A673 (cell line): Measurements from ENCODE around the gene IL1RL1. TPM values are rescaled to one million over a fixed set of nuclear protein-coding genes. Genes with fewer than 3 reads are reported as not detected.

ENCODE experiments used
- BruUV-seq: library from RNA; stranded (reverse); fragments of 400-500 nt; replicated peaks from 2 replicates; lab custom pipeline; 2021; lab: Mats Ljungman, UMichigan
- CTCF ChIA-PET: fragments of 300-600 bp; sonication (Branson Sonifier 250); formaldehyde crosslinking; loops from one replicate; lab custom pipeline; 2022; ENCODE audit warnings: antibody characterized with exemption; lab: Charles Lee
- POLR2A ChIA-PET: fragments of 300-600 bp; sonication (Branson Sonifier 250); formaldehyde crosslinking; loops from one replicate; lab custom pipeline; 2022; ENCODE audit warnings: antibody characterized with exemption; ENCODE audit not compliant: low non-redundant PET; lab: Charles Lee
- DNase-seq: peaks from one replicate; pipeline ENCODE4 v3.0.0-alpha.2; 2015; ENCODE audit warnings: low spot score
- H3K27ac ChIP-seq: fragments of 200-600 bp; sonication (generic); 2 replicates; pipeline ENCODE4 v1.5.1; 2016; ENCODE audit warnings: mixed run types, low read depth, mild to moderate bottlenecking, mixed read lengths, antibody characterized with exemption, low read length; ENCODE audit not compliant: poor library complexity, severe bottlenecking
- H3K27me3 ChIP-seq: fragments of 200-600 bp; sonication (generic); replicated peaks from 2 replicates; pipeline ENCODE4 v1.6.1; 2017; ENCODE audit warnings: mixed run types, low read depth, mild to moderate bottlenecking, mixed read lengths, antibody characterized with exemption, low read length; ENCODE audit not compliant: insufficient read depth, poor library complexity
- H3K36me3 ChIP-seq: fragments of 200-600 bp; sonication (generic); 2 replicates; pipeline ENCODE4 v1.6.1; 2016; ENCODE audit warnings: mixed run types, mild to moderate bottlenecking, mixed read lengths, antibody characterized with exemption, low read length; ENCODE audit not compliant: insufficient read depth, poor library complexity, severe bottlenecking
- H3K4me1 ChIP-seq: fragments of 200-600 bp; sonication (generic); 2 replicates; pipeline ENCODE4 v1.6.1; 2017; ENCODE audit warnings: mixed run types, mild to moderate bottlenecking, mixed read lengths, antibody characterized with exemption, low read length; ENCODE audit not compliant: insufficient read depth, poor library complexity, severe bottlenecking
- H3K4me3 ChIP-seq: fragments of 200-600 bp; sonication (generic); 2 replicates; pipeline ENCODE4 v1.5.1; 2016; ENCODE audit warnings: low read depth, mixed run types, mild to moderate bottlenecking, mixed read lengths, low read length; ENCODE audit not compliant: poor library complexity, severe bottlenecking
- H3K9me3 ChIP-seq: fragments of 200-600 bp; sonication (generic); 2 replicates; pipeline ENCODE4 v1.6.1; 2016; ENCODE audit warnings: mixed run types, low read depth, mild to moderate bottlenecking, mixed read lengths, antibody characterized with exemption, low read length; ENCODE audit not compliant: poor library complexity, severe bottlenecking
- CTCF ChIP-seq: fragments of 300-800, 200-600 bp; sonication (generic); conservative IDR thresholded peaks from 2 replicates; pipeline ENCODE4 v1.5.1; 2017; ENCODE audit warnings: low read depth, mild to moderate bottlenecking, antibody characterized with exemption, low read length, moderate library complexity, mixed read lengths
- EZH2 ChIP-seq: fragments of 200-600 bp; sonication (generic); IDR thresholded peaks from 2 replicates; pipeline ENCODE4 v1.6.1; 2017; ENCODE audit warnings: borderline replicate concordance, low read depth, mild to moderate bottlenecking, mixed read lengths, antibody characterized with exemption, low read length; ENCODE audit not compliant: poor library complexity, severe bottlenecking
- intact Hi-C: fragments of 100-400 bp; cut with micrococcal nuclease; formaldehyde crosslinking; loops from one replicate; pipeline ENCODE4 v1.10.0; 2022; ENCODE audit not compliant: unreplicated experiment
- total RNA-seq: library from RNA; stranded (reverse); gene quantifications from 2 replicates; pipeline ENCODE4 v1.2.3, GENCODE V29; 2021

Gene IL1RL1
- total RNA-seq, 1 experiment from 2014 or later: not detected

- Histone ChIP-seq H3K36me3 (no peaks in the 10 kb centered on the region), H3K27ac (no peak overlapping the region), H3K27me3 (peaks cover 19% of the 10 kb centered on the region), H3K4me3 (no peak overlapping the region), H3K9me3 (no peaks in the 10 kb centered on the region), H3K4me1 (no peaks in the 10 kb centered on the region)
- CTCF ChIA-PET: no interaction called here
- no TSS peak for BruUV-seq
- no peak for DNase-seq
- intact Hi-C loops: no loop called here
- TF ChIP-seq EZH2 (no peak), CTCF (no peak)
- POLR2A ChIA-PET: no interaction called here
Observed at GRCh38 chr2:102294802-102295489, 16.4 kb upstream of the IL1RL1 start.

- TF ChIP-seq EZH2: no peak
- TF ChIP-seq CTCF: no peak
Observed at GRCh38 chr2:102295566-102295965, 15.8 kb upstream of the IL1RL1 start.

GRCh38 chr2:102296449-102296848, 14.9 kb upstream of the IL1RL1 start:
- DNase-seq: no peak
- Histone ChIP-seq H3K27ac (no peak overlapping the region), H3K36me3 (no peaks in the 10 kb centered on the region), H3K9me3 (no peaks in the 10 kb centered on the region), H3K4me1 (no peaks in the 10 kb centered on the region), H3K4me3 (no peak overlapping the region), H3K27me3 (peaks cover 33% of the 10 kb centered on the region)
- ChIA-PET CTCF (no interaction called here), POLR2A (no interaction called here)
- BruUV-seq: no TSS peak
- TF ChIP-seq EZH2 (no peak), CTCF (no peak)
- intact Hi-C loops: no loop called here

More at GRCh38 chr2:102295566-102295965, 15.8 kb upstream of the IL1RL1 start:
- Histone ChIP-seq H3K36me3 (no peaks in the 10 kb centered on the region), H3K27ac (no peak overlapping the region), H3K9me3 (no peaks in the 10 kb centered on the region), H3K4me3 (no peak overlapping the region), H3K27me3 (peaks cover 25% of the 10 kb centered on the region), H3K4me1 (no peaks in the 10 kb centered on the region)
- DNase-seq: no peak
- intact Hi-C loops: no loop called here
- BruUV-seq: no TSS peak
- CTCF ChIA-PET: no interaction called here
- POLR2A ChIA-PET: no interaction called here
